Posterior vena cava (tissue), 2 donors: ENCODE results near the gene ADAMTS9. TPM values are rescaled to one million over a fixed set of nuclear protein-coding genes. Genes with fewer than 3 reads are reported as not detected.

Experiments used
- DNase-seq: peaks from one replicate; pipeline ENCODE4 v3.0.0-alpha.2; 2020; ENCODE audit warnings: low spot score
- intact Hi-C, 2 donors: fragments of 100-400 bp; cut with DNase I; formaldehyde crosslinking; loops; one replicate each; pipeline versions ENCODE4 v1.14.1 to v1.14.2; 2022 to 2023
- total RNA-seq, 2 donors: library from RNA; stranded (reverse); fragmentation: NEBNext Ultra II Directional; extraction: Animal tissue kit (Norgen Biotek cat#: 25700); gene quantifications; one replicate each; pipeline ENCODE4 v1.2.1, GENCODE V29; 2021
- donor health status: DM: yes; HTN: yes; CAD: no.
- donor health status: DM: yes; HTN: yes; CAD: no.

ADAMTS9 gene
- total RNA-seq, 2 donors from 2014 or later, result 82.8 to 105 TPM

DNA sequence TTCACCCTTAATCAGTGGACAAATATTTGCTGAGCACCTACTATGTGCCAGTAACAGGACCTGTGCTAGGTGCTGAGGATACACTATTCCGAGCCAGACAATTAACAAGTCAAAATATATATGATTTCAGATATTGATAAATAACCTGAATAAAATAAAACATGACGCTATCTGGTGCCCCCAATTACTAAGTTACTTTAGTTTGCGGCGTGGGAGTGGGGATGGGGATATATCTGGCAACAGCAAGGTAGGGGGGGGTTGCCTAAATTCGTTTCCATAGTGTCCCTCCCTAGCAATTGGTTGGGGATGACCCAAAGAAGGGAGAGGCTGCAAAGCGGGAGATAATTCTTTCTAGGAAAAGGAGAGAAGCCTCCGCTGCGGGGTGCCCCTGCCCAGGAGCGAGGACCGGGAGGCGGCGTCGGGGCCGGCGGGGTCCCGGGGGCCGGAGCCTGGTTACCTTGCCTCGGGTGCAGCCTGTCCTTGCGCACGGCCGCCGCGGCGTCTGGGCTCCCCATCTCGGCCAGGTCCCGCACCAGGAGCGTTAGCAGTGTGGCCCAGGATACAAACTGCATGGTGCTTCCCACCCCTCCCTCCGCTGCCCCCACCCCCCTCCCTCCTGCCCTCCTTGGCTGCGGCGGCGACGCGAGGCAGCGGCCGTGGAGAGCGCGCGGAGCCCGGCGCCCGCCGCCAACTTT, 567 bp downstream of the ADAMTS9 start:
- DNase-seq, result no peak
- intact Hi-C loops, result loop anchor here in 1 of 2 donors (10.0 kb wide), 1 partner anchor 152 kb away; no protein-coding TSS in a partner anchor

GRCh38 chr3:64686446-64686908, 1.3 kb downstream of the ADAMTS9 start:
- intact Hi-C loops, result loop anchor here in 1 of 2 donors (10.0 kb wide), 1 partner anchor 152 kb away; no protein-coding TSS in a partner anchor
- no peak for DNase-seq

GRCh38 chr3:64685800-64686445, 1.9 kb downstream of the ADAMTS9 start:
- intact Hi-C loops, result loop anchor here in 1 of 2 donors (10.0 kb wide), 1 partner anchor 151 kb away; no protein-coding TSS in a partner anchor
- DNase-seq, result peak; percentile 95

DNA sequence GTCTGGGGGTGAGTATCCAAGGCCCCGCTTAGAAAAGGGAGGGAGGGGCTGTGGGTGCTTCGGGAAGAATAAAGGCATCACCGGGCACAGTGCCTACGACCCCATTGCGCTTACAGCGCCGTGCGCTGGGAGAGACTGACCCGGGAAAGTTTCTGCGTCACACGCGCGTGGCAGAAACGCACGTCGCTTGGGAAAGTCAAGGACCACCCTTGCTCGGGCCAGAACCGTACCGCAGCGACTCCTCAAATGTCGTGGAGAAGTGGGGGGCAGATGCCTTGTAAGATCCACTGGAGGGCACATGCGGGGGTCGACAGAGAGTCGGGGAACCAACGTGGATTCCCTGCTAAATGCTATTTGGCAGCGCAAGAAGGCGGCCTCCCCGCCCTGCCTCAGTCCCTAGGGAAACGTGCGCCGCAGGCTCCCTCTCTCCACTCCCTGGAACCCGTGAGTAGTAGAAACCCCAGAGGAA, 2.4 kb downstream of the ADAMTS9 start:
- peak; percentile 89 for DNase-seq
- intact Hi-C loops, result loop anchor here in 1 of 2 donors (10.0 kb wide), 1 partner anchor 151 kb away; no protein-coding TSS in a partner anchor

- DNase-seq, result no peak
- intact Hi-C loops, result loop anchor here in 1 of 2 donors (10.0 kb wide), 1 partner anchor 150 kb away; no protein-coding TSS in a partner anchor
Measured at GRCh38 chr3:64684715-64685261, 3.0 kb downstream of the ADAMTS9 start.

- intact Hi-C loops, result loop anchor here in 1 of 2 donors (10.0 kb wide), 1 partner anchor 147 kb away; no protein-coding TSS in a partner anchor
Measured at GRCh38 chr3:64681827-64682226, 6.0 kb downstream of the ADAMTS9 start.

GRCh38 chr3:64681015-64681414, 6.8 kb downstream of the ADAMTS9 start:
- no peak for DNase-seq
- intact Hi-C loops, result loop anchor here in 1 of 2 donors (10.0 kb wide), 1 partner anchor 146 kb away; no protein-coding TSS in a partner anchor

More at GRCh38 chr3:64681827-64682226, 6.0 kb downstream of the ADAMTS9 start:
- no peak for DNase-seq

GRCh38 chr3:64680334-64680733, 7.5 kb downstream of the ADAMTS9 start:
- no peak for DNase-seq

GRCh38 chr3:64677961-64678716, 9.7 kb downstream of the ADAMTS9 start:
- intact Hi-C loops, result no loop called here
- no peak for DNase-seq

More at GRCh38 chr3:64680334-64680733, 7.5 kb downstream of the ADAMTS9 start:
- intact Hi-C loops, result loop anchor here in 1 of 2 donors (10.0 kb wide), 1 partner anchor 146 kb away; no protein-coding TSS in a partner anchor

GRCh38 chr3:64676831-64677230, 11.0 kb downstream of the ADAMTS9 start:
- intact Hi-C loops, result no loop called here
- no peak for DNase-seq

DNA sequence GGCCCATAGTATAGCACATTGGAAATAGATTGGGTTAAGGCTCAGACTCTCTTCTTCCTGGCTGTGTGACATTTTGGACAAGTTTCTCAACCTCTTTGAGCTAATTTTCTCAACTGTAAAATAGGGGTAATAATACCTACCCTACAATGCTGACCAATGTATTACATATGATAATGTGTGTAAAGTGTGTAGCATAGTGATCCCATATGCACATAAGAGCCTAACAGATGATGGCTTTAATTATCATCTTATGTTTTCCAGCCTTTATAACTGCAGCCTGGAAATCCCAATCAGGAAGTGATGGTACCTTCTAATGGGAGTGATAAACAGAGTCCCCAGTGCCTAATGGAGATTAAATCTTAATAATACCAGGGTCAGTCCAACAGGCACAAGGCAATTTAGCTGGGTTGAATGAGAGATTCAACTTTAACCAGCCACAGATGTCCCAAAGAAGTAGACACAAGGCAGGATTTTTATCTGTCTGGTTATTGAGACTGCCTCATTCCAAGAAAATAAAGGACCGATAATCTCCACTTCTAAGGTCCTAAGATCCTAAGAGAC, 12.0 kb downstream of the ADAMTS9 start:
- no peak for DNase-seq
- intact Hi-C loops, result no loop called here

DNA sequence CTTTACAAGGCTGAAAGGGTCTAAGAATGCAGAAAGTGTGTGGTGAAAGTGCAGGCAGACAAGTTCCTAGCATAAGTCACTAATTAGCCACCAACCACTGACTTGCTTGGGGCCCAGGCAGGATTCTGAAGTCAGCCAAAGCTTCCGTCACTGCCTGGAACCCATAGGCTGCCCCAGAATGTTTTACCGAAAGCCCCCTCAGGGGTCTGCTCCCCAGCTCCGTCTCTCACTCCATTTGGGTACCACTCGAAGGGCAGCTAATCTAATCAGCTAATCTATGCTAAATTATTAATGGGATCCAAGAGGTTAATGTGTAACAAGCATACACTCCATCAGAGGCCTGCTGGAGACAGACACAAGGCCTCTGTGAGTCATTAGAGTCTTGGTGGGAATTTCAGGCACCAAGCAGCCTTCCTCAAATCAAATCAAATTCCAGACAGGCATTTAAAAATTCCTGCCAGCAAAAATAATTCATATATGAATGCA, 13.2 kb downstream of the ADAMTS9 start:
- no peak for DNase-seq
- intact Hi-C loops, result no loop called here

DNA sequence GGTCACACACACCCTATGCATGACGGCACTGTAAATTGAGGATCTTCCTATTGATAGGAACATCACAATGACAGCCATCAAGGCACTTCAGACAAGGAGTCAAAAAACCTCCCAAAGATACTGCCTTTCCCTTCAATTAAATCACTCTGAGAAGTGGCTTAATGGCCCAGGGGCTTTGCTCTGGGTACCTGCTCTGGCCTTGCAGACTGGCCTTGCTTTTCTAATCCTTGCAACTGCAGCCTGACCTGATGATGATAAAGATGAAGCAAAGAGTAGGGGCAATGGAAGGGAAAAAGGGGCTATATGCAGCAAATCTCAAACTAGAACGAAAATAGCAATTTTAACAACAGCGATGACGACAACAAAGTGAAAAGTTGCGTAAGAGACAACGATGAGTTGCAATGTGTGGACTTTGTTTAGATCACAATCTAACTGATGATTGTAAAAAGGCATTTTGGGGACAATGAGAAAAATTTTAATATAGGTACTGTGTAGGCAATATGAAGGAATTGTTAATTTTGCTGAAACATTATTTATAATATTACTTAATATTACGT, 14.6 kb downstream of the ADAMTS9 start:
- DNase-seq, result no peak
- intact Hi-C loops, result no loop called here

DNA sequence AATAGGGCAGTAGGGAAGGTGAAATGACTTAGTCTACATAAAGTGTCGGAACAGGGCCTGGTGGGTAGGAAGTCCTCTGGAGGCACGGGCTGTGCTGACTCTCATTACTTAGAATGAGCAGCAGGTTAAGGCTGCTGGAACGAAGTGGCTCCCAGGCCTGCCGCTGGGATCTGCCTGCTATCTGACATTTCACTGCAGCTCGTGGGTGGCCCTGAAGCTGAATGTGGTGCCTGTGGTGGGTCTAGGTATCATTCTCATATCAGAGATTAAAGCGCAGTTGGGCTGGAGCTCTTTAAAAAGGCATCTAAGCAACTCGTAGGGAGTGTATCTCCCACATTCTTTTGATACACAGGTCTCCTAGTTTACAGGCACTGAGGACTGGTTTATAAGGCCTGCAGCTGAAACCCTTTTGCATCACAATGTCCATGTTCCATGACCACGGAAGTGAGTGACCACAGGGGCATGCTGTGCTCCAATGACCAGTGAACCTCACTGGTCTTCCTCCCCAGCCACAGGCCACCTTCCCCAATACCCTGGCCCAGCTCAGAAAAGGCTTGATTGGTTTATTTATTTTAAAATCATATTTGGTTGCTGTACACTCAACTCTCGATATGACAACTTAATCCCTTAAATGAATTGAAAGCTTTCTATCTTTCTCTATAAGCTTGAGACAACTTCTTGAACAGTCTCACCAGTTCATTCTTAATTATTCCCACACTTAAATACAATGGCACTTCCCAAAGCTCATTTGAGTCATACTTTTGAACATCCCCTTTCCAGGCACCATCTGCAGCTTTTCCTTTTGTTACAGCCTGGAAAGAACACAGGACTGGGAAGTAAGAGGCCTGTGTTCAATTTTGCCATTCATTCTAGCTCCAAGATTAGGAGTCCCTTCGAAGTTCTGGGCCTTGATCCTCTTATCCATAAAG, 19.0 kb downstream of the ADAMTS9 start:
- intact Hi-C loops, result no loop called here
- DNase-seq, result no peak

DNA sequence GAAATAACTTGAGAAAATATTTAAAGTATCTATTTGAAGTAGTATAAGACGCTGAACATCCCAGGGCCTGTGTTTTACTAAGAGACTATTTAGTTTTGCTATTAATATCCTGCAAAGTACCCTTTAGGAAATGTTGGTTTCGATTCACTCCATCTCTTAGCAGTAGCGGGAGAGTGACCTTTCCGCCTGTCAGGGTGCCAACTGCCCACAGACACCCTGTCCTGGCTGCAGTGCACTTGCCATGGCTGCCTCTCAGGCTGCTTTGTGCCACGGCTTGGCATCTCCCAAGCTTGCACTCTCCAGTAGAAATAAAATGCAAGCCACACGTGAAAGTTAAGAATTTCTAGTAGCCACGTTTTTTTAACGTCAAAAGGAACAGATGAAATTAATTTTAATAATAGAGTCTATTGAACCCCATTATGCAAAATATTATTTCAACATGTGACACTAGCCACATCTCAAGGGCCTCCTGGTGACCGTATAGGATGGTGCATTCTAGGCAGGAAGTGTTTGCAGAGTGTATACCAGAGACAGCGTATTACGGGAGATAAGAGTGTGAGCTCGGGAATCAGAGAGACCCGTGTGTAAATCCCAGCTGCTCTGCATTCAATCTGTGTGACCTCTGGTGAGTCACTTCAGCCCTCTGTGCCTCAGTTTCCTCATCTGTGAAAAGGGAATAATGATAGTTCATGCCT, 19.8 kb downstream of the ADAMTS9 start:
- intact Hi-C loops, result no loop called here
- DNase-seq, result no peak

GRCh38 chr3:64667138-64667537, 20.7 kb downstream of the ADAMTS9 start:
- DNase-seq, result no peak
- intact Hi-C loops, result no loop called here

DNA sequence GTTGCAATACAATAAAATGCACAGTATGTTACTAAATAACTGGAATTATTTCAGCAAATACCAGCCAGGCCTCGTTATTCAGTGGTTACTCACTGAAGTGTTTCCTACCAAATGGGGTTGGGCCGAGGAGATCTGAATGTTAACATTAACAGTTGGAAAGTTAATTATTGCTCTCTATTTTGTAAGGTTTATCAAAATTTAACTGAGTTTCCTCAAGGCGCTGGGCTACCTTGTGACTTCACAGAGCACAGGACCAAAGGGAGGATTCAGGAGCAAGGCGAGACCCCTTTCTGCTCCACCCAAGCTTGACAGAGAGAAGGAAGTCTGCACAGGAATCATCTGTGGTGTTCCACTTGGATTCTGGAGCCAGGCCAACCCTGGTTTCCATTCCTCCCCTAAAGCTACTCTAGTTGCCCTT, 21.6 kb downstream of the ADAMTS9 start:
- no peak for DNase-seq
- intact Hi-C loops, result no loop called here
